AG09319 (cell line): ENCODE results near the gene HPF1.
"Not testable (repeated sequence)": the region's sequence is repeated elsewhere in the genome, so short reads cannot be mapped to it uniquely, and the experiment has no call there.

Experiments used
- DNase-seq: peaks from one replicate; pipeline ENCODE4 v3.0.0-alpha.2; 2010; ENCODE audit warnings: low read depth; ENCODE audit errors: extremely low read depth
- TF ChIP-seq, protein P1 (sequence below): IDR thresholded peaks from 2 replicates; pipeline ENCODE4 v1.5.1; 2011; ENCODE audit warnings: low read depth, mild to moderate bottlenecking, inconsistent platforms, low read length, moderate library complexity

The HPF1 gene

DNA sequence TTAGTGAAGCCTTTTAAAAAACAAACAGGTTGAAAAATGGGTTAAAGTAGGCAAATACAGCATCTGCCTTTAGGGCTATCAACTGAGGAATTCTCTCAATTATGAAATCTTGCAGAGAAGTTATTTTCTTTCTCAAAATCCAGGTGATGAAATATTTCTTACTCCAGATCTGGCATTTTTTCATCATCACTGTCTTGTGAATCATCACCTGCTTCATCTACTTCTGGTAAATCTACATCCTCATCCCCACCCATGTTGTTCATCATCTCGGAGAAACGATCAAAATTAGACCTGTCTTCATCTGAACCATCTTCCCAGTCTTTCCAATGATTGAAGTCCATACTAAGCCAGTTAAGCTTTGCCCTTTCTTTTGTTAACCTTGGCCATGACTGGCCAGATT lies 33.3 kb upstream of the HPF1 start:
- DNase-seq = no peak

GRCh38 chr4:169774466-169775445 lies 17.0 kb upstream of the HPF1 start:
- DNase-seq = no peak
- TF ChIP-seq, protein P1, sequence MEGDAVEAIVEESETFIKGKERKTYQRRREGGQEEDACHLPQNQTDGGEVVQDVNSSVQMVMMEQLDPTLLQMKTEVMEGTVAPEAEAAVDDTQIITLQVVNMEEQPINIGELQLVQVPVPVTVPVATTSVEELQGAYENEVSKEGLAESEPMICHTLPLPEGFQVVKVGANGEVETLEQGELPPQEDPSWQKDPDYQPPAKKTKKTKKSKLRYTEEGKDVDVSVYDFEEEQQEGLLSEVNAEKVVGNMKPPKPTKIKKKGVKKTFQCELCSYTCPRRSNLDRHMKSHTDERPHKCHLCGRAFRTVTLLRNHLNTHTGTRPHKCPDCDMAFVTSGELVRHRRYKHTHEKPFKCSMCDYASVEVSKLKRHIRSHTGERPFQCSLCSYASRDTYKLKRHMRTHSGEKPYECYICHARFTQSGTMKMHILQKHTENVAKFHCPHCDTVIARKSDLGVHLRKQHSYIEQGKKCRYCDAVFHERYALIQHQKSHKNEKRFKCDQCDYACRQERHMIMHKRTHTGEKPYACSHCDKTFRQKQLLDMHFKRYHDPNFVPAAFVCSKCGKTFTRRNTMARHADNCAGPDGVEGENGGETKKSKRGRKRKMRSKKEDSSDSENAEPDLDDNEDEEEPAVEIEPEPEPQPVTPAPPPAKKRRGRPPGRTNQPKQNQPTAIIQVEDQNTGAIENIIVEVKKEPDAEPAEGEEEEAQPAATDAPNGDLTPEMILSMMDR = peak; percentile 23

More for the DNA sequence above, 33.3 kb upstream of the HPF1 start:
- TF ChIP-seq, protein P1 = no peak

DNA sequence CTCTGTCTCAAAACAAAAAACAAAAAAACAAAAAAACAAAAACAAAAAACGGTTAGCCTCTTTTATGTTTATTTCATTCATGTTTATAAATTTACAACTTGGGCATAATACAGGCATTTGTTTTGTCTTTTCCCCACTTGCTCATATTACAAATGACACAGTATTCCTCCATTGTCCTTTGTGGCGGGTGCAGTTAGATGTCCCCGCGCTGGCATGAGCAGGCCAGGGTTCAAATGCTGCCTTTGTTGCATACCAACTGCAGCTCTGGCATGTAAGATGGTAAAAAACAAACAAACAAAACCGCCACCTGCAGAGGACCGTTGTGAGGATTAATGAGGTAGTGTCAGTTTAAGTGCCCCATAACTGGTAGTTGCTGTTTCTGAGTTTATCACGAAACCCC lies 16.1 kb upstream of the HPF1 start:
- DNase-seq = no peak
- TF ChIP-seq, protein P1 = no peak

DNA sequence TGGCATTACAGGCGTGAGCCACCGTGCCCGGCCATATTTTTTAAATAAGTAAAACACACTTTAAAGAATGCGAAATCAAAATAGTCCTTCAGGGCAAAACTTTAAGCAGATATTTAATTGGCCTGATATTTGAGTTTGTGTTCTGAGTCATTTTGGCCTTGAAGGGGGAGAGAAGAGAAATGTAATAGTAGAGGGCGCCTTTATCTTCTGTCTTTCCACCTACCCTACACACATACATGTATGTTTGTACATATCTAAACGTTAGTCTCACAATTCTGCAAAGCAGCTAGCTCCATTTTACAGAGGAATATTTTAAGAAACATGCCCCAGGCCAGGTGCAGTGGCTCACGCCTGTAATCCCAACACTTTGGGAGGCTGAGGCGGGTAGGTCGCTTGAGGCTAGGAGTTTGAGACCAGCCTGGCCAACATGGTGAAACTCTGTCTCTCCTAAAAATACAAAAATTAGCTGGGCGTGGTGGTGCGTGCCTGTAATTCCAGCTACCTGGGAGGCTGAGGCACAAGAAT lies 13.9 kb upstream of the HPF1 start:
- DNase-seq = not testable (repeated sequence)

DNA sequence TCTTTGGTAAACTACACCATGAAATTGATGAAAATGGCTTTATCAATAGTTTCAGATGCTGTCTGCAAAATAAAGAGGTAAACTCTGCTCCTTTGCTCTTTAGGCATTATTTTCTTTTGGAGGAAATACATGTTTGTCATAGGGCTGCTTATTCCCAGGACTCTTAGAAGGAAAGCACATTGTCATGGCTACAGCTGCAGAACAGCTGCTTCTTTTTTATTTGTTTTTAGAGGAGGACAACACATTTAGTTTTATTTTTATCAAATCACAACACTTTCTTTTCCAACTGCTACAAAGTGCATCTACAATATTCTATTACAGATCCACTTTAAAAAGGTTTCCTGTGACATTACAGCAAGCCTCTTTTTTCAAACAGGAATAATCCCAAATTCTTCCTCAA lies 12.7 kb upstream of the HPF1 start:
- TF ChIP-seq, protein P1 = no peak

DNA sequence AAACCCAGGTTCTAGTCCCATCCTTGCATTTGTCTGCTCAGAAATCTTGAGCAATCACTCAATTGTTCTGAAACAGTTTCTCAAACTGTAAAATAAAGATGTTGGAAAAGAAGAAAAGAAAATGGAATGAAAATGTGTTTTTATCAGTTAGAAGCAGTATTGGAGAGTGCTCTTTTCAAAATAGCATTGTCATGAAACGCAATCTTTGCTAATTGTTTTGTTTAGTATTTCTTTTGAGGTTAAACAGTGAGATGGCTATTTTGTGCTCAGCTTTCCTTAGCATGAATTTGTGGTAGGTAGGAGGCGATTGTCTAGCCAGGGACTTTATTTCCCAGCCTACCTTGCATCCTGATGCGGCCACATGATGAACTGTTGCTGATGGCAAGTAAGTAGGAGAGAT lies 10.6 kb upstream of the HPF1 start:
- TF ChIP-seq, protein P1 = no peak
- DNase-seq = no peak

More for the DNA sequence above, 12.7 kb upstream of the HPF1 start:
- DNase-seq = no peak

DNA sequence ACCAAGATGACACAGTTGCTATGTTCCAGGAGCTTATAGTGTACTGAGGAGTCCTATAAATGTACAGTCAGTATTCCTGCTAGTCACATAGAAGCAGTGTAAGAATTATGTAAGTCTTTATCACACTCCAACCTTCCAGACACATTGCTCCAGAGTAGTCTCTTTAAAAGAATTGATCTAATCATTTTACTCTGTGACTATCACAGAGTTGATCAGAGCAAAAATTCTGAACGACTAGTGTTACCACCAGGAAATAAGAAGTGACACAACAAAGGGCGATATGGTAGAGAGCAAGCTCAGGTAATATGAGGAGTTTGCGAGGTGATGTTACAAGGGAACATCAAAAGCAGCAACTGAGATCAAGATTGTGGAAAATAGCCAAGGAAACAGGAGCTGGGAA lies 9.0 kb upstream of the HPF1 start:
- DNase-seq = no peak
- TF ChIP-seq, protein P1 = no peak
